GM06990 (cell line): Measurements from ENCODE around the gene DYNC1LI1.

Experiments
- DNase-seq: peaks from one replicate; pipeline ENCODE4 v3.0.0-alpha.2; 2011; ENCODE audit not compliant: insufficient read length; ENCODE audit errors: extremely low read depth
- H3K27me3 ChIP-seq: replicated peaks from 2 replicates; pipeline ENCODE4 v1.6.0; 2011; ENCODE audit warnings: low read length; ENCODE audit not compliant: control insufficient read depth, insufficient read depth
- H3K36me3 ChIP-seq: 2 replicates; pipeline ENCODE4 v1.5.1; 2011; ENCODE audit warnings: low read length; ENCODE audit not compliant: control insufficient read depth, insufficient read depth
- H3K4me3 ChIP-seq: replicated peaks from 2 replicates; pipeline ENCODE4 v1.5.1; 2011; ENCODE audit warnings: low read depth, mild to moderate bottlenecking, control low read depth, low read length
- TF ChIP-seq, protein P1 (sequence below): IDR thresholded peaks from 2 replicates; pipeline ENCODE4 v1.5.1; 2011; ENCODE audit warnings: low read length, control low read depth, mild to moderate bottlenecking, inconsistent platforms; ENCODE audit not compliant: insufficient read depth, poor library complexity, severe bottlenecking

The DYNC1LI1 gene

DNA sequence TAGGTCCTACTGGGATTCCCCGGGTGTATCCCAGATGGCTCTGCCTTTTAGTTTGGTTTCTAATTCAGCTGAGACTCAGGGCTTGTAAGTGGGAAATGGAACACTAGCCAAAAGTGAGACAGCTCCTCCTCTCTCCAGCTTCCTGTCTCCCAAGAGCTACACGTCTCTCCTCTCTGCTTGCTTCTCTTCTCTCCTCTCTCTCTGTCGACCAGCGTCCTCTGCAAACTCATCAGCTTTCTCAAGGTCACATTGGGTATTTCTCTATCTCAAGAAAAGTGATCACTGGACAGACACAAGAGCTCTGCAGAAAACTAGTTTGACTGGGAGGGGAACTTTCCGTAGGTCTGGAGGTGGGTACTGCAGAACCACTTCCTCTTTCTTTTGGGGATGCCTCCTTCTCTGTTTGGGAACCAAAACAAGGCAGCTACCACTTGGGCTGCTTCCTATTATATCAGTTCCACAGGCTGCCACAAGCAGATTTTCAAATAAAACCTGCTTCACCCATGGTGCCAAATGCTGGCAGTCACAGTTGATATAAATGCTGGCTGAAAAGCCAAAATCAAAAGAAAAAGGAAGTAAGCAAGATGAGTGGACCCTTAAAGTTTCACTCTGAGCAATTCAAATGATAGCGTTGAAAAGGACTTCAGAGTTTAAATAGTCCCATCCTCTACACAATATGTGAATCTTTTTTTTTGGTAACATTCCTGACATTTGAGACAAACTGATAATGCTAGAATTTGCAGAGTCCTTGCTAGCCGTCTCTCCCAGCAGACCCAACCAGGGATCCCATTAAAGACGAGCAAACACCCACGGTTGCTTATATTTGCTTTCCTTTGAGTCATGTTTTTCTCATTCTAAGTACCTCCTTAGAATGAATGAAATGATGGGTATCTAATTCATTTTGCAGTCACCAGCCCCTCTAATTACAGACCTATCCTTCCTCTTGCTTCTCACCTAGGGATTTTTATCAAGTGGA is 7.2 kb upstream of the DYNC1LI1 start:
- Histone ChIP-seq H3K36me3 (no peaks in the 10 kb centered on the region), H3K27me3 (no peaks in the 10 kb centered on the region), H3K4me3 (peak overlapping the region; percentile 13; the same call in 1 of the 2 replicates)
- peak; percentile 51 for DNase-seq
- TF ChIP-seq, protein P1, sequence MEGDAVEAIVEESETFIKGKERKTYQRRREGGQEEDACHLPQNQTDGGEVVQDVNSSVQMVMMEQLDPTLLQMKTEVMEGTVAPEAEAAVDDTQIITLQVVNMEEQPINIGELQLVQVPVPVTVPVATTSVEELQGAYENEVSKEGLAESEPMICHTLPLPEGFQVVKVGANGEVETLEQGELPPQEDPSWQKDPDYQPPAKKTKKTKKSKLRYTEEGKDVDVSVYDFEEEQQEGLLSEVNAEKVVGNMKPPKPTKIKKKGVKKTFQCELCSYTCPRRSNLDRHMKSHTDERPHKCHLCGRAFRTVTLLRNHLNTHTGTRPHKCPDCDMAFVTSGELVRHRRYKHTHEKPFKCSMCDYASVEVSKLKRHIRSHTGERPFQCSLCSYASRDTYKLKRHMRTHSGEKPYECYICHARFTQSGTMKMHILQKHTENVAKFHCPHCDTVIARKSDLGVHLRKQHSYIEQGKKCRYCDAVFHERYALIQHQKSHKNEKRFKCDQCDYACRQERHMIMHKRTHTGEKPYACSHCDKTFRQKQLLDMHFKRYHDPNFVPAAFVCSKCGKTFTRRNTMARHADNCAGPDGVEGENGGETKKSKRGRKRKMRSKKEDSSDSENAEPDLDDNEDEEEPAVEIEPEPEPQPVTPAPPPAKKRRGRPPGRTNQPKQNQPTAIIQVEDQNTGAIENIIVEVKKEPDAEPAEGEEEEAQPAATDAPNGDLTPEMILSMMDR, result no peak

- DNase-seq, result no peak
- Histone ChIP-seq H3K27me3 (no peaks in the 10 kb centered on the region), H3K36me3 (no peaks in the 10 kb centered on the region), H3K4me3 (0 out of 2 replicates have a peak overlapping the region, but pooled peaks have one; percentile 7)
- TF ChIP-seq, protein P1, result no peak
Measured at GRCh38 chr3:32577174-32577573, 6.5 kb upstream of the DYNC1LI1 start.

DNA sequence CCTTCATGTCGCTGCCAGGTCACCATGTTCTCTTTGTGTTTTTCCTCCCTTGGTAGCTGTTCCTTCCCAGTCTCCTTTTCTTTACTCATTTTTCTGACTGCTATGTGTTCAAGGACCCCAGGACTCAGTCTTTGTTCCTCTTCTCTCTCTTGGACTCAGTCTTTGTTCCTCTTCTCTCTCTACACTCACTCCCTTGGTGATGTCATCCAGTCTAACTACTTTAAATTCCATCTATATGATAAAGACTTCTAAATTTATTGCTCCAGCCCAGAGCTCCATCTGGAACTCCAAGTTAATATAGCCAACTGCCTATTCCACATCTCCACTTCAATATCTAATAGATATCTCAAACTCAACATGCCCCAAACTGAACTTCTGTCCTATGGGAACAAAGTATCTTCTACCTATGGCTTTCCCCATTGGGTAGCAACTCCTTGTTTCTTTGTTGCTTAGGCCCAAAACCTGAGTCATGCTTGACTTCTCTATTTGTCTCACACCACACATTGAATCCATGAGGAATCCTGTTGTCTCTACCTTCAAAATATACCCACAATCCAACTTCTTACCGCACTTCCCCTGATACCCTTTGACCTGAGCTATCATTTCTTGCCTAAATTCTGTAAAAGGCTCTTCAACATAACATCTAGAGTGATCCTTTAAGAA is 4.9 kb upstream of the DYNC1LI1 start:
- TF ChIP-seq, protein P1, result no peak
- Histone ChIP-seq H3K27me3 (no peaks in the 10 kb centered on the region), H3K4me3 (no peak overlapping the region), H3K36me3 (no peaks in the 10 kb centered on the region)
- DNase-seq, result no peak

DNA sequence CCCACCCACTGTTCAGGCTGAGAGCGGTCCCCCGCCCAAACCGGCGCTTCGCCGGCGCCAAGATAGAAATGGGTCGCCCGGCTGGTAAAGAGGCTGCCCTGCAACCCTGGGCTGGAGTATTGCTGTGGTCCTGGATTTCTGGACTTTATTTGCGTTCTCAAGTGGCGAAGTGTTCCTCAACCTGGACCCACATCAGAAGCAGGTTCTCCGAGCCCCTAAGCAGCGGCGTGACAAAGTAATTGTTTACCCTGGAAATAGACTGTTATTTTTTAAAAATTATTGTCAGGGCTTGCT is 481 bp upstream of the DYNC1LI1 start:
- Histone ChIP-seq H3K27me3 (no peaks in the 10 kb centered on the region), H3K4me3 (peak overlapping the region; percentile 94), H3K36me3 (no peaks in the 10 kb centered on the region)
- TF ChIP-seq, protein P1, result no peak
- no peak for DNase-seq

- Histone ChIP-seq H3K27me3 (no peaks in the 10 kb centered on the region), H3K4me3 (peak overlapping the region; percentile 94), H3K36me3 (no peaks in the 10 kb centered on the region)
- TF ChIP-seq, protein P1, result no peak
- peak; percentile 74 for DNase-seq
Measured at GRCh38 chr3:32569540-32570420, 878 bp downstream of the DYNC1LI1 start.
